Measurements from ENCODE around the gene ZNF556. TPM values are rescaled to one million over a fixed set of nuclear protein-coding genes. Genes with fewer than 3 reads are reported as not detected.

The ZNF556 gene
- total RNA-seq, 1 donor from 2014 or later = 0.94 TPM

DNA sequence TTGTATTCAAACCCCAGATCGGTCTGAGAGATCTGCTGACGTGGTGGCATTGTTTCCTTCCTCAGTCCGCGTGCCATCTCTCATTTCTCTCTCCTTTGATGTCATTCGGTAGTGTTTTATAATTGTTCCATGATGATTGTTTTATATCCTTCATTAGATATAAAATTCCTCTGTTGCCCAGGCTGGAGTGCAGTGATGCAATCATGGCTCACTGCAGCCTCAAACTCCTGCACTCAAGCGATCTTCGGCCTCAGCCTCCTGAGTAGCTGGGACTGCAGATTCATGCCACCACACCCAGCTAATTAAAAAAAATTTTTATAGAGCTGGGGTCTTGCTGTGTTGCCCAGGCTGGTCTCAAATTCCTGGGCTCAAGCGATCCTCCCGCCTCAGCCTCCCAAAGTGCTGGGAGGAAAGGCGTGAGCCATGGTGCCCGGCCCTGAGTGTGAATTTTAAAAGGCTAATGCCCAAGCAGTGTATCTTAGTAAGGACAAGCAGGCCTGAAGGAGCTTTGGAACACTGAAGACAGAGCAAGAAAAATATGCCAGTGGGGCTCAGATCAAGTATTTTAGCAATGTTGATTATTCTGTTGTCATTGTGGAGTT is 38.9 kb downstream of the ZNF556 start:
- DNase-seq (ENCODE audit: low read depth) = no peak

DNA sequence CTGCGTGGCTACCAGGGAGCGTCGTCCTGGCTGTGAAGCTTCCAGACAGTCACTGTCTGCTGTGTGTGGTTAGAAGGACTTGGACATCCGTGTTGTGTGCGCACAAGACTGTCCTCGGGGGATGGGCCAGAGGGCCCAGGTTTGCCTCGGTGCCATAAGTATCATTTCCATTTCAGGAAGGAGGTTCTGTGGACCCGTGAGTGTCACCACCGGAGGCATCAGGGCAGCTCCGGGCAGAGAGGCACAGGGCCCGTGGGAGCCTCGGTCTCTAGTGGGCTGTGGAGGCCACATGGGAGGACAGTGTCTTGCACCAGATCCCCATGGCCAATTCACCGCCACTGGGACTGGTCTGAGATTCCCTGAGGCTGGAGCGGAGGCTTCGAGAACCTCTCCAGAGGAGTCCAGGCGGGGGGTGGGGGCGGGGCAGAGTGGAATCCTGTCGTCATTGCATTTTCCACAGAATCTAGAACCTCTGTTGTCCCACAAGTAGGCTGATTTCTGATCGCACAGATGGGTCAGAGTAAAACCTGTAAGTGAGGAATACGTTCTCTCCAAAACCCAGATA is 39.6 kb downstream of the ZNF556 start:
- no peak for DNase-seq (ENCODE audit: low read depth)

DNA sequence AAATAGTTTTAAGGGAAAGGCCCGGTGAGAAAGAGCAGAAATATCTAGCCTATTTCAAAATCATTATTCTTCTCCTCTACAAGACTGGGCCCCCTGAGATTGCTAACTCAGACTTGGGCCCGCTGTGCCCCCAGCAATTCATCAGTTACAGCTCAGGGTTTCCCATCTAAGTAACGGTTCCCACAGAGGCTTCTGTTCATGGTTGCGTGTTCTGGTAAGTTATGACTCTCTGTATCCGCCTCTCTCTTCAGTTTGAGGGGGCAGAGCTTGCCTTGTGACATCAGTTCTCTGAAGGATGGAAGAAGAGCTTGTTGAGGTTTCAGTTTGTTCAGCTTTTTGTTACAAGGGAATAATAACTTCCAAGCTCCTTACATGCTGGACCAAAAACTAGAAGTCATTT is 45.2 kb downstream of the ZNF556 start:
- no peak for DNase-seq (ENCODE audit: low read depth)

DNA sequence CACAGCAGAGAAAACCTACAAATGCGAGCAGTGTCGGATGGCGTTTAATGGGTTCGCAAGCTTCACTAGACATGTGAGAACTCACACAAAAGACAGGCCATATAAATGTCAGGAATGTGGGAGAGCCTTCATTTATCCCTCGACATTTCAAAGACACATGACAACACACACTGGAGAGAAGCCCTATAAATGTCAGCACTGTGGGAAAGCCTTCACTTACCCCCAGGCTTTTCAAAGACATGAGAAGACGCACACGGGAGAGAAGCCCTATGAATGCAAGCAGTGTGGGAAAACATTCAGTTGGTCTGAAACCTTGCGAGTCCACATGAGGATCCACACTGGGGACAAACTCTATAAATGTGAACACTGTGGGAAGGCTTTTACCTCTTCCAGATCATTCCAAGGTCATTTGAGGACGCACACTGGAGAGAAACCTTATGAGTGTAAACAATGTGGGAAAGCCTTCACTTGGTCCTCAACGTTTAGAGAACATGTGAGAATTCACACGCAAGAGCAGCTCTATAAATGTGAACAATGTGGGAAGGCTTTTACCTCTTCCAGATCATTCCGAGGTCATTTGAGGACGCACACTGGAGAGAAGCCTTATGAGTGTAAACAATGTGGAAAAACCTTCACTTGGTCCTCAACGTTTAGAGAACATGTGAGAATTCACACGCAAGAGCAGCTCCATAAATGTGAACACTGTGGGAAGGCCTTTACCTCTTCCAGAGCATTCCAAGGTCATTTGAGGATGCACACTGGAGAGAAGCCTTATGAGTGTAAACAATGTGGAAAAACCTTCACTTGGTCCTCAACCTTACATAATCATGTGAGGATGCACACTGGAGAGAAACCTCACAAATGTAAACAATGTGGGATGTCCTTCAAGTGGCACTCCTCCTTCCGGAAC is 50.4 kb downstream of the ZNF556 start:
- DNase-seq (ENCODE audit: low read depth) = no peak

DNA sequence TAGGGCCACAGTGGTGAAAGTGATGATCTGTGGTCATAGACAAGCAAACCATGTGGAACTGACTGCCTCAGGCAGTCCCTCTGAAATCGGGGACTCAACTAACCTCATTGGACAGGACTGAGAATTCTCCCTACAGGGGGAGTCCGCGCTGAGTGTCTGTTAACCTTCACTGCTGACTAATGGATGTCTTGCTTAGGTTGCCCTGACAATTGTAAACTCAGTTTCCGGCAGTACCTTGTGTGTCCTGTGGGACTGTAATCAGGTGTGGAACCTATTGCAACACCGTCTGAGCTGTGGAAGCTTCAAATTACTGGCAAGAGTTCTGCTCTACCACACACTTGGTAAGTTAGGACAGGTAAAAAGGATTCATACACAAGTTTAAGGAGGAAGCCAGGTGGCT is 55.9 kb downstream of the ZNF556 start:
- peak; percentile 73 for DNase-seq (ENCODE audit: low read depth)

DNA sequence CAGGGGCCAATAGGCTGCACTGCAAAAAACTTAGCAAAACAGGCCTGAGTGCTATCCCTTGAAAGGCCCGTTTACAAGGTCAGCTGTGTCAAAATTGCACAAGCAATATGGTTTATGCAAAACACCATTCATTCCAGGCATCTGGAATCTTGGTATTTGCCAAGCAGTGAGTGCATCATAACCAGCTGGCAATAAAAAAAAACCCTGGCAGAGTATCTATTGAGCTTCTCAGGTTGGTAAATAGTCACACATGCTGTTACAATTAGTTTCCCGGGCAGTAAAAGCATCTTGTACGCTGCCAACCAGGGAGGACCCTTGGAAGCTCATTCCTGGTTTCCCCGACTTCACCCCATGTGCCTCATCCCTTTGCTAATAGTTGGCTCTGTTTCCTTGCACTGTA is 56.4 kb downstream of the ZNF556 start:
- DNase-seq (ENCODE audit: low read depth) = peak; percentile 56

DNA sequence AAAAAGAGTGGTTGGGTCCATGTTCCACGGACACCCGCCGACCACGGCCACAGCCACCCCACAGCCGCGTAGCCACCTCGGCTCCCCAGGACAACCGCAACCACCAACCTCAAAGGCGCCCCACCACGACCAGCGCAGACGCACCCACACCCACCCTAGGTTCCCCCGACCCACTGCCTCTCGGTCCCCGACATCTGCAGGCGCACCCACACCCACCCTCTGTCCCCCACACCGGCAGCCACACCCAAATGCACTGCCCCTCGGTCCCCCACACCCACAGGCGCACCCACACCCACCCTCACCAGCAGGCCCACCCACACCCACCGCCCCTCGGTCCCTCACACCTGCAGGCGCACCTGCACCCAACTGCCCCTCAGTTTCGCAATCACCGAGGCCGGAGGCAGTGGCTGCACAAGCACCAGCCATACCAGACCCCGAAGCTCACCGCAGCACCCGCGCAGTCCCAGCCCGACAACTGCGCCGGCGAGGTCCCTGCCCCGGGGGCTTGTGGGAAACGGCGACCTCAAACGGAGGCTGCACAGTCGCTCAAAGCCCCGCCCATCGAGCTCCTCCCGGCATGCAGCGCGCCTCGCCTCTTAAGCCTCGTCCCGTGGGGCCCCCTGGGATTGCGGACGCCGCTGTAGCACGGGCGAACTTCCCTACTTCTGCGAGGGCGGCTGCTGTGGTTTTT is 59.4 kb downstream of the ZNF556 start:
- no peak for DNase-seq (ENCODE audit: low read depth)

DNA sequence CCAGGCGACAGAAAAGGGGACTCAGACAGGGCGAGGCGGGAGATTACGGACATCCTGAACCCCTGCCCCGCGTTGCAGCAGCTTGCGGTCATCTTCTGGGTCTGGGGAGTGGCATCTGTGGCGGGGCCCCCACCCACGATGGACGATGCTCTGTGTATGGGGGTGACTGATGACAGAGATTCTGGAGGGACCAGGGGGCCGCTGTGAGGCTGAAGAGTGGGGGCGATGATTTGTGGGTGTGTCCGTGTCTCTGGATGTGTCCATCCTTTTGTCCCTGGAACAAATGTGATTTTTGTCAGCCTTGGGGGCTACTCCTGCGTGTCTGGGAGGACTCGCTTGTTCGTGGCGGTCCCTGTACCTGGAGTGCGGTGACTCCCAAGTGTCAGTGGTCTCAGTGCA is 59.9 kb downstream of the ZNF556 start:
- DNase-seq (ENCODE audit: low read depth) = no peak

Other genes starting within 250 kb of the ZNF556 start
- 1.8 TPM in 1 of 2 replicates, not detected in the other for gene GNG7, start 164.6 kb upstream of the ZNF556 start, total RNA-seq
- gene DIRAS1, start 146.0 kb upstream of the ZNF556 start, total RNA-seq = 0.15 TPM in 1 of 2 replicates, not detected in the other
- gene SLC39A3, start 127.3 kb upstream of the ZNF556 start, total RNA-seq = 30.8 and 31.6 TPM in 2 replicates
- gene SGTA, start 84.1 kb upstream of the ZNF556 start, total RNA-seq = 34.4 and 47.2 TPM in 2 replicates
- 73.8 and 80.8 TPM in 2 replicates for gene THOP1, start 81.8 kb upstream of the ZNF556 start, total RNA-seq
- 3.3 and 7.7 TPM in 2 replicates for gene ZNF554, start 47.5 kb upstream of the ZNF556 start, total RNA-seq
- gene ZNF555, start 25.9 kb upstream of the ZNF556 start, total RNA-seq = 8.7 and 18.3 TPM in 2 replicates
- 9.4 and 10.6 TPM in 2 replicates for gene ZNF57, start 33.6 kb downstream of the ZNF556 start, total RNA-seq
- 3.3 and 7.0 TPM in 2 replicates for gene ZNF77, start 77.6 kb downstream of the ZNF556 start, total RNA-seq
- gene TLE6, start 110.2 kb downstream of the ZNF556 start, total RNA-seq = 0.69 and 1.6 TPM in 2 replicates
- gene TLE2, start 161.9 kb downstream of the ZNF556 start, total RNA-seq = 15.0 and 15.8 TPM in 2 replicates
- 83.2 and 170 TPM in 2 replicates for gene TLE5, start 195.2 kb downstream of the ZNF556 start, total RNA-seq
- 76.2 and 80.7 TPM in 2 replicates for gene GNA11, start 227.0 kb downstream of the ZNF556 start, total RNA-seq

All from renal cortical epithelial cell (primary cell).